HUDEP-2 (cell line): ENCODE results near the gene MYO16.

Experiments used
- DNase-seq, 76 experiments: peaks; one replicate each; lab custom pipeline; 2025; ENCODE audit not compliant: unreplicated experiment in 76 of 76; lab: John Stamatoyannopoulos, UW

Gene MYO16

GRCh38 chr13:108925070-108925469 lies 295.7 kb downstream of the MYO16 start:
- DNase-seq = no peak

- no peak for DNase-seq
Measured at GRCh38 chr13:108926862-108927261, 297.5 kb downstream of the MYO16 start.

GRCh38 chr13:108927615-108928014 lies 298.2 kb downstream of the MYO16 start:
- no peak for DNase-seq

DNA sequence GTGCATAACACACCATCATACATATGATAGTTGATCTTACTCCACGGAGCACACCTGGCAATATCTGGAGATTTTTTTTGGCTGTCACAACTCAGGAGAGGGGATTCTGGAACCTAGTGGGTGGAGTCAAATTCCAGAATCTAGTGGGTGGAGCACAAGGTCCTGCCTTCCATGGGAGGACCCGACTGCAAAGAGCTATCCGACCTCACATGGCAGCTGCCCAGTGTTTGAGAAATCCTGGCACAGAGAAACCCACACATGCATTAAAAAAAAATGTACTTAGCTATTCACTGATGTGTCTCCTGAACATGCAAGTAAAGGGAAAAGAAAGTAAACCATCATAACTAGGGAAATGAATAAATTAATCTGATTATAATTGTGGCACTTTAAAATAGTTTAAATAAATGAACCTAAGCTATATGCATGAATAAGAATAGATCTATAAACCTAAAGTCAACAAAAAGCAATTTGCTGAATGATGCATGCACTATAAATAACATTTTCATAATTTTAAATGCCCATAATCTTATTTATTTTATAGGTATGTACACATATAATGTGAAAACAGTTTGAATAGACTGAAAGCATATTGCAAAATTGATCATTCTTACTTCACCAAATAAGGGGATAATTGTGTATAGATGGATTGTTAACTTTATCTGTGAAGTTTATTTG lies 300.3 kb downstream of the MYO16 start:
- no peak for DNase-seq

- DNase-seq = no peak
Measured at GRCh38 chr13:108932196-108932595, 302.8 kb downstream of the MYO16 start.

GRCh38 chr13:108933061-108933460 lies 303.6 kb downstream of the MYO16 start:
- no peak for DNase-seq

- no peak for DNase-seq
Measured at GRCh38 chr13:108938155-108938554, 308.7 kb downstream of the MYO16 start.

GRCh38 chr13:108940121-108940520 lies 310.7 kb downstream of the MYO16 start:
- no peak for DNase-seq

- no peak for DNase-seq
Measured at GRCh38 chr13:108943842-108944241, 314.4 kb downstream of the MYO16 start.

GRCh38 chr13:108944760-108945159 lies 315.3 kb downstream of the MYO16 start:
- DNase-seq = no peak

DNA sequence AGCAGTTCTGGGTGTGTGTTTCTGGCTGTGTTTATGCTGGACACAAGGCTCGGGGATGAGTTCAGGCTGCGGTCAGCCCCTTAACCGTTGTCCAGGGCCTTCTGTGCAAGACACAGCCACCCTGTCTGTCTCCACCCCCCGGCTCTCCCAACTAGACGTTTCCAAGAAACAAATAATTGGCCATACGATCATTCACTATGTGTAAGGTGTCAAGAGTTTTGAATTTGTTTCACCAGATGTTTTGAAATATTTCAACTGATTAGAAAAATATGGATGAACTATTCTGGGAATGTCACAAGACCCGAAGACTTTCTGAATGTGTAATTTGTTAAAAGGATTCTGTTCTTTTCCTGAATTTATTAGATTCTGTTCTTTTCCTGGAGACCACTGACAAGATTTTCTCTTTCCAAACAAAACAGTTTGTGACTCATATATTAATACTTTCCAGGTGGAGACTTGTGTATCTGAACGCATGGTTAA lies 318.2 kb downstream of the MYO16 start:
- DNase-seq = no peak

- DNase-seq = no peak
Measured at GRCh38 chr13:108948251-108948671, 318.9 kb downstream of the MYO16 start.

DNA sequence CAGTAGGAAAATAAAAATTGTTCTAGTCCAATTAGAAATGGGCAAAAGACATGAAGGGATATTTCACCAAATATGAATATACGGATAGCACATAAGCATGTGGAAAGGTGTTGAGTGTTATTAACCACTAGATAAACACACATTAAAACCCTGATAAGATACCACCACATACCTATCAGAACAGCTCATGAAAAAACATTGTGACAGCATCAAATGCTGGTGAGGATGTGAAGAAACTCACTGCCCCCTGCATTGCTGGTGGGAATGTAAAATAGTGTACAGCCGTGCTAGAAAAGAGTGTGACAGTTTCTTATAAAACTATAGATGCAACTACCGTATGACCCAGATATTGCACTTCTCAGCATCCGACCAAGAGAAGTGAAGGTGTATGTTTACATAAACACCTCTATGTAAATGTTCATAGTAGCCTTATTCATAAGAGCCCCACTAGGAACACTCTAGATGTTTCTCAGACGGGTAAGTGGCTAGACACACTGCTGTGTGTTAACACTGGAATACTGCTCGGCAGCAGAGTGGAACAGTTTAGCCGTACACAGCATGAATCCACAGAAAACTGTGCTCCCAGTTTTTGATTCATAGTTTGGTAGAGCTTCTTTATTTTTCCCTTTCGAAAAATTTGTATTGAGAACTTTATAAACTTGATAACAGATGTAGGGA lies 321.1 kb downstream of the MYO16 start:
- DNase-seq = no peak

GRCh38 chr13:108955741-108956140 lies 326.3 kb downstream of the MYO16 start:
- DNase-seq = no peak

DNA sequence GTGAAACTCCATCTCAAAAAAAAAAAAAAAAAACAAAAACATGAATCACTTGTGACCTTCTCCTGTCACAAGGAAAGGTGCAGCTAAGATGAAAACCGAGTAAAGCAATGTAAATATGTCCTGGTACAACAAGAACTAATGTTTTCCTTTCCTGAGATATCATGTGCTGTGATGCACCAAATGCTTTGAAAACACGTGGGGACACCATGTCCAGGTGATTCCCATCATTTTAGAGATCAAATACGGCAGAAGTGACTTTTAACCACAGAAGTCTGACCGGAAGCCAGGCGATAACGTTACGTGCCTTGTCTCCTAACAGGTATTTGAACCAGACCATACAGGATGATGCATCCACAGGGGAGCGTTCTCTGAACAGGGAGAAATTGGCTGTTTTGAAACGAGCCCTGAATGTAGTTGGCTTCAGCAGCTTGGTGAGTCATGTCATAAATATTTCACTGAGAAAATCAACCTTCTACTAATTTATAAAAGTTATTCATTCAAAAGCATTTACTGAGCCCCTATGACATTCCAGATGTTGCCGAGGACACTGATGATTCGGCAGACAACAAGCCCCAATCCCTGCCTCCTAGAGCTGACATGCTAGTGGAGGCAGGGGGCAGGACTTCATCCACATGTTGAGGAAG lies 328.1 kb downstream of the MYO16 start:
- no peak for DNase-seq

- no peak for DNase-seq
Measured at GRCh38 chr13:108958013-108958376, 328.6 kb downstream of the MYO16 start.

DNA sequence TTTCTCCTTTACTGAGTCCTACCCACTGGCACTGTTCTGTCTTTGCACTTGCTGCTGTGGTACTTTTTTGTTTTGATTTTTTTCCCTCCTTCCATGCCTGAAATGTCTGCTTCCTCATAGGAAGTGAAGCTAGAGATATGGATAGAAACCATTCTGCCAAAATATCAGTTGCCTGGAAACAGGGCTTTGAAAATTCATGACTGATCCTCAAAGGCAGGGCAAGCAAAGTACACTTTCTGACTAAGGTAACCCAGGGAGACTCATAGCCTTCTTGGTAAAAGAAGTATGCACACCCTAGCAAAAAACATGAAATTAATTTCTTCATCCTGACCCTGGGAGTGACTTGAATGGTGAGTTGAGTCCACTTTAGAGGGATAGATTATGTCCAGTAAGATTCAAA lies 329.8 kb downstream of the MYO16 start:
- DNase-seq = no peak

GRCh38 chr13:108960006-108960405 lies 330.6 kb downstream of the MYO16 start:
- no peak for DNase-seq

- DNase-seq = peak in 27 of 76 experiments; percentile 1 to 41 (median 17)
Measured at GRCh38 chr13:108961542-108962125, 332.2 kb downstream of the MYO16 start.

DNA sequence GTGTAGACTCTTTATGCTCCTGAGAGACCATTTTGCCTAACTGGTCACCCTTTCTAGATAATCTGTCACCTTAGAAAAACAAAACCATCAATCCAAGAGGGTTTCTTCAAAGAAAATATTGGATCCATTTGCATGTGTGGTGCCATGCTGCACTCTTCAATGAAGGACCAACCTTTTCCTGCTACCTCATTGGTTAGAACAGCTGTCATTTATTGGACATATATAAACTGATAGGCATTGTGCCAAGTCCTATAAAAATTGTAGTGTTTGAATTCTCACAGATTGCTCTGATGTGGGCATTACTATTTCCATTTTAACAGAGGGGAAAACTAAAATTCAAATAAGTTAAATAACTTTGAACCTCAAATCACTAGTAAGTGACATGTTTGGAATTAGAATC lies 333.2 kb downstream of the MYO16 start:
- DNase-seq = peak in 2 of 76 experiments; percentile 2 to 4

GRCh38 chr13:108963276-108963810 lies 333.9 kb downstream of the MYO16 start:
- DNase-seq = no peak
